ENCODE data around the gene ISYNA1.
A peak's percentile ranks its signal among the peaks of the same experiment; 100 is the strongest.

Gene ISYNA1

DNA sequence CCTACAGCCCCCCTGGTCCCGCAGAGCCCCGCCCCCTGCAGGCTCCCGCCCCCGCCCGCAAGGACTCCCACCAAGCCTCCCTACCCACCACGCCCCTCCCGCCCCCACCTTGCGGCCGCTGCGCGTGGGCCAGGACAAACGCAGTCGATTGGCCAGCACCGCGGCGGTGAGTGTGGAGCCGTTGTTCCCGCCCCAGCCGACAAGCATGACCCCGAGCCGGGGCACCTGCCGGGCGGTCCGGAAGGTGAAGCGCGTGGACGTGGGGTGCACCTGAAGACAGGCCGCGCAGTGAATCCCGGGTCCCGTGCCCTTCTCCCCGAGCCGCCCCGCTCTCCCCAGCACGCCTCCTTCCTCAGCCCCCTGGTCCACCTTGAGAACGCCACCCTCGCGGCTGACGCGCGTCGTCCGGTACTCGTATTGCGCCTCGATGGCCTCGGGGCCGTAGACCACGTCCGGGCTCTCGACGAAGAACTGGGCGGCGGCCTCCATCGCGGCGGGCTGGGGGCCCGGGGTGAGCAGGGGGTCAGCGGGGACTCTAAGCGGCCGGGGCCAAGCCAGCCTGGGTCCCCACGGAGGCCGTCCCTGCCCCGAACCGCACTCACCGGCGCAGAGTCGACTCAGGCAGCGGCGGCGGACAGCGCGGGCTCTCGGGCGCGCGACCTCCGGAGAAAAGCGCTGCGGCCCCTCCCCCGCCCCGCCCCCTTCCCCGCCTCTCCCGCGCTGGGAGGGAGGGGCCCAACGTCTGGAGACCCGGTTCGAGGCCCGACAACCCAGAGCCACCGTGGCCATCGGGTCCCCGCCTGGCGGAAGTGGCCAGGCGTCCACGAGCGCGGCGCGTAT lies at the start of gene ISYNA1:
TSS of gene ISYNA1 (minus strand) at position 643 of the 840 bp plus-strand sequence. CDS start at position 489, 154 bp downstream.
- DNase-seq = no peak

DNA sequence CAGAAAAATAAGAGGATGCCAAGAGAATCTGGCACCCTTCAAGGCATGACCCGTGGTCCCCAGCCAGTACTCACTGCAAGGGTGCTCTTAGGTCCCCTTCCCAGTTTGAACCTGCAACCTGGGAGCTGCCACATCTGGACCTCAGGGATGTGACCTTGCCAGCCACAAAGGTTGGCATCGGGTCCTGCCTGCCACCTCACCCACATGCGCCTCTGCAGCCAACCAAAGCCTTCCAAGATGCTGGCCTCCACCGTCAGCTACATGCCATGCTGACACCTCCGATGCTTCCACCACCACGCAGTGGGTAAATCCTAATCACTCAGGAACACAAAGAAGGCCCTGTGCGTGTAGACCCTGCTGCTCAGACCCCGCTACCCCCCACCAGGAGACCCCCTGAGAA lies 48.8 kb upstream of the ISYNA1 start:
- DNase-seq = no peak

DNA sequence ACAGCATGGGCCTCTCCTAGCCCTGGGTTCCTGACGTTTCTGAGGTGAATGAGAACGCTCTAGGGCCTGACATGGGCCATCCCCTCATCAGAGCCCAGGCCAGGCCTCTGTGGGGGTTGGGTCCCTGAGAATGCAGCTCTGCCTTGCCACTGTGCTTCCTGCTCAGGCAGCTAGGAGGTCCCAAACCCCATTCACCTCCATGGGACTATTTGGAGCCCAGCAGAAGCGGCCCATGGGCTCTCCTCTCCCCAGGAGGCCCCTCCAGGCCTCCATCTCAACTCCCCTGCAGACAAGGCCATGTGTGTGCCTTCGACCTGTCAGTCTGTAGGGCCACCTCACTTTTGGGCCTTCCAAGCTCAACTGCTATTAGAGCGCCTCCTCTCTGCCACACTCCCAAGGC lies 47.1 kb upstream of the ISYNA1 start:
- no peak for DNase-seq

DNA sequence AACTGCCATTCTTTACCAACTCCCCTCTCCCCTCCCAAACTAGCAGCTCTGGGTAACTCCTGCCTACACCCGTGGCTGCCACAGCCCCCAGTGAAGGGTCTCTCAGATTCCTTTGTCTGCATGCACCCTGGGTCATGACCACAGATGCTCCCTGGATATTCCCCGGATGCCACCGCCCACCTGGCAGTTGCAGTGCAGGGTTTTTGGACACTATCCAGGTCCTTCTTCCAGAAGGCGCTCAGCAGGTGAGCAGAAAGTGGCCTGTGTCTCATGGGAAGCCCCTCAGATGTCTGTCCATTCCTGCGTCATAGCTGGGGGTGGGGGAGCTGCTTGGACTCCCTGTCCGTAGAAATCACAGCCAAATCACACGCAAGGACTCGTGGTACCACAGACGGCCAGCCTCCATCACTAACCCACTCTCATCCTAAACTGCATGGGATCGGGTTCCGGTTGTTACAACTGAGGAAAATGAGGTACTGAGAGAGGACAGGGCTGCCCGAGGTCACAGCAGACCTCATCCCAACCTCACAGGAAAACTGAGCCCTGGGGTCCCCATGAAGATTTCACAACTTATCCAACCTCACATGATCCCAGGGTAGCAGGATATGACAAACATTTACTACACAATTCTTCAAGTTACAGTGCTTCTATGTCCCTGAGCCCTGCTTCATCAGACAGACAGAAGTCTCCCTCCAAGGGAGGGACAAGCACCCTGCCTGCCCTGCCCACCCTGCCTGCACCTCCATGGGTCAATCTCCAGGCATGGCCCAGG lies 45.4 kb upstream of the ISYNA1 start:
- peak; percentile 60 for DNase-seq

DNA sequence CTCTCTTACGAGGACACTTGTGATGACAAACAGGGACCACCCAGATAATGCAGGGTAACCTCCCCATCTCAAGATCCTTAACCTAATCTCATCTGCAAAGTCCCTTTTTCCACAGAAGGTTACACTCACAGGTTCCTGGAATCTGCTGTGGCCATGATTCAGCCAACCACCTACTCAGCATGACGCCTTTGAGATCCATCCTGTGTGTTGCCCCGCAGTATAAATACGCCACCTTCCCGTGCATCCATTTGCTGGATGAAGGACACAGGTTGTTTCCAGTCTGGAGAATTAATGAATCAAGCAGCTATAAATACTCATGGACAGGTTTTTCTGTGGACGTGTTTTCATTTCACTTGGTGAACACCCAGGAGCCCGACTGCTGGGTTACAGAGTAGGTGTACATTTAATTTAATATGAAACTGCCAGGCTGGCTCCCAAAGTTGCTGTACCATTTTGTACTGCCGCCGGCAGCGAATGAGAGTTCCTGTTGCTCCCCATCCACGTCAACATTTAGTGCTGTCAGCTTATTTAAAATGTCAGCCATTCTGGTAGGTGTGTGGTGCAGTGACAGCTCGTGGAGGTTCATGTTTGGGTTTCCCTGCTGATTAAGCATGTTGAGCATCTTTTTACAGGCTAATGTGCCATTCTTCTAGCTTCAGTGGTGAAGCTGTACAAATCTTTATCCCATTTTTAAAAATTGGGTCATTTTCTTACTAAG lies 43.7 kb upstream of the ISYNA1 start:
- no peak for DNase-seq

DNA sequence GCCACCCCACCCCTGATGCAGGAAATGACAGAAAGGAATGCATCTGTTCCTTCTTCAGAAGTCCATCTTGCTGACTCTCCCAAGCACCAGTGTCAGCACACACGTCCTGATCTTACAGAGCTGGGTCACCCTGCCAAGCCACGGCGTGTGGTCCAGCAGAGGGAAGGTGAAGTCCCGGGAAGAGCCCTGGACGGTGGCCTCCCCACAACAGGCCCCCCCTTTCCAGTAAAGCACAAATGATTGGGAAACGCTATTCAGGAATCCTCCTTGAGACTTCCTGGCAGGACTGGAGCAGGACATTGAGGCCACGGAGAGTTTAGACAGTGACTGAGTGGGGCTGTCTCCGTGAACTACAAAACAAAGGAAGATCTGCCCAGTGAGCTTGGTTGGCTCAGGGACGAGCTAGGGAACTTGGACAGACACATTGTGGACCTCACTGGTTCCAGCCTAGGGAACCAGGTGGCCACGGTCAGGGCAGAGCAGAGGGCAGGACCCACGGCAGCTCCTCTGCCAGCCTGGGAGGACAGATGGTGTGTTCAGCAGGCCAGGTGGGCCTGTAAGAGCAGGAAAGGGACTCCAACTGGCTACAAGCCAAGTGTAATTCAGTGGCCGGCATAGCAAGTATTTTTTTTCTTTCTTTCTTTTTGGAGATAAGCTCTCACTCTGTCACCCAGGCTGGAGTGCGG lies 42.2 kb upstream of the ISYNA1 start:
- peak; percentile 83 for DNase-seq

DNA sequence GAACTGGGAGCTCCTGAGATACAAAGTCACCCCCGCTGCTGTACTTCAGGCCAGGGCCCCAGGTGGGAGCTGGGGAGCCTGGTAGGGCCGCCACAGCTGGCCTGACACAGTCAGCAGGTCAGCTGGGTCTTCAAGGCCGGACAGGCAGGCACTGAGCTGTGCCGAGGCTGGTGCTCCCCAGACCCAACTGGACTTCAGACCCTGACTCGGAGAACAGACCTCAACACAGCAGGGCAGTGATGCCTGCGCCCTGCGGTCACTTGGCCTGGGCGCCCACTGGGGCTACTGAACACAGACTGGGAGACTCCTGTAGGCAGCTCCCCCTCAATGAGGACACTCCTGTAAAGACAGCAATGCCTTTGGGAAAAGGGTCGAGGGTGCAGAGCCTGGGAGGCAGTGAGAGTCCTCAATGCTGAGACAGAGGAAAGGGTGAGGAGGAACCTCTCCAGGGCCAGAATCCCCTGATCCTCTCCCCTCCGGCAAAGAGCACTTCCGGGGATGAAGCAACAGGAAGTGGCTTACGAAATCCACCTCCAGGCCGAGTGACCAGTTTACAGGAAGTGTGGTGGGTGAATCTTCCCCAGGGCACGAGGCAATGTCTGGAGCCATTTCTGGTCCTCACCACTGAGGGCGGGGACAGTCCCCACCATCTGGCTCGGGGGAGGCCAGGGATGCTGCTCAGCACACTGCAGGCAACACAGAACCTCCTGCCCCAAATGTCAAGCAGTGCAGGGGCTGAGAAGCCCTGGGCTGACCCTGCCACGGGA lies 40.8 kb upstream of the ISYNA1 start:
- no peak for DNase-seq

DNA sequence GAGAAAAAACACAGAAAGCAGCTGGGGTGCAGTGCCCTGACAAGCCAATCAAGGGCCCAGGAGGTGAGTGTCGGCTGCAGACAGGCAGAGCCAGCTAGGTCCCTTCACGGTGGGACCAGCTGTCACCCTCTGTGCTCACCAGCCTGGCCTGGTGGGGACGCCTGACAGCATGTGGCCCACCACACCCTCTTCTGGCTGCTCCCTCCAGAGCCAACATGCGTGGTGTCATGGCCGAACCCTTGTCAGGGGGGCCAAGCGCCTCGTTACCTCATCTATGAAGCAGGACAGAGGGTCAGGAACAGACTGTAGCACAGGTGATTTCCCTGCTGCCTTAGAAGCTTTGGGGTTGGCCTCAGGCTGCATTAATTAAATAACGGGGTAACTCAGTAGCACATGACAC lies 40.0 kb upstream of the ISYNA1 start:
- DNase-seq = peak; percentile 64

DNA sequence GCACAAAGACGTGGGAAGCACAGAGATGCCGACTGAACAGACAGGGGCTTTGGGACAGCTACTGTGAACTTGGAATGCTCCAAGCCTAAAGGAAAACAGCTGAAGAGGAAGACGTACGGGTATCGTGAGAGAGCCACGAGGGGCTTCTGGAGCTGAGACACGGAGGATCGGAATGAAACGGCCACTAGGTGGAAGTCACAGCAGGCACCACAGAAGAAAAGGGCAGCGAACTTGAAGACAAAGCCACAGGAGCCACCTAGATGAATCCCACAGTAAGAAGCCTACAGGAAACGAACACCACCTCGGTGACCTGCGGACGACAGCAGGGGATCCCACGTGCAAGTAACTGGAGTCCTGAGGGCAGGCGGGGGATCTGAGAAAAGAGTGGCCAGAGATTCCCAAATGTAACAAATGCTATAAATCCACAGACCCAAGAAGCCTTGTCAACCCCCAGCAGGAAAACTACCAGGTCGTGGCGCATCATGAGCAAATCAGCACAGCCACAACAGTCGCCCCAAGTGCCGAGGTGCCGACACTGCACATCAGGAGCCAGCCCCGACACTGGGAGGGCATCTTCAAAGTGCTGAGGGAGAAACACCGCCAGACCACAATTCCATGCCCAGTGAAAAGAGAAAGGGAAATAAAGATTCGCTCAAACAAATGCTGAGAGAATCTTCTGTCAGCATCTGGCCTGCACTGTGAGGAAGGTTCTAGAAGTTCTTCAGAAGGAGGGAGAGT lies 39.3 kb upstream of the ISYNA1 start:
- DNase-seq = no peak

DNA sequence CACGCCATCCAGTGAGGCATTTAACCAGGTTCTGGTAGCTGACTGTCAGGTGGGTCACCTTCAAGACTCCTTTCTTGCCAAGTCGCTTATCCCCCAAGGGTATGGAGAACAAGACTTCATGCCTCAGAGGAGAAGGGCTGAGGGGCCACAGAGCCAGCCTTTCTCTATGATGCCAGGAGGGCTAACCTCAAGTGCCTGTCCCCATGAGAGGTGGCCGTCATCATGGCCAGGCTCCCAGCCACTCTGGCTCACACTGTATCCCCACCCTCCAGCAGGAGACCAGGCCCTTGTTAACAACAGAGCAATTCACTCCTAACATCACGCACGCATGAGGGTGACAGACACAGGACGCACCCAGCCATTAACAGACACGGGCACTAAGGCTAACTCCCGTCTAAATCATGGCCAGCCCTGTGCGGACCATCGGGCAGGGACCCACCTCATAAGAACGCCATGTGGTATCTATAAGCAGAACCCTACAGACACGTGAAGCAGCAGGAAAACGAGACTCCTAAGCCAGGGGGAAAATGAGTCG lies 38.6 kb upstream of the ISYNA1 start:
- DNase-seq = no peak

DNA sequence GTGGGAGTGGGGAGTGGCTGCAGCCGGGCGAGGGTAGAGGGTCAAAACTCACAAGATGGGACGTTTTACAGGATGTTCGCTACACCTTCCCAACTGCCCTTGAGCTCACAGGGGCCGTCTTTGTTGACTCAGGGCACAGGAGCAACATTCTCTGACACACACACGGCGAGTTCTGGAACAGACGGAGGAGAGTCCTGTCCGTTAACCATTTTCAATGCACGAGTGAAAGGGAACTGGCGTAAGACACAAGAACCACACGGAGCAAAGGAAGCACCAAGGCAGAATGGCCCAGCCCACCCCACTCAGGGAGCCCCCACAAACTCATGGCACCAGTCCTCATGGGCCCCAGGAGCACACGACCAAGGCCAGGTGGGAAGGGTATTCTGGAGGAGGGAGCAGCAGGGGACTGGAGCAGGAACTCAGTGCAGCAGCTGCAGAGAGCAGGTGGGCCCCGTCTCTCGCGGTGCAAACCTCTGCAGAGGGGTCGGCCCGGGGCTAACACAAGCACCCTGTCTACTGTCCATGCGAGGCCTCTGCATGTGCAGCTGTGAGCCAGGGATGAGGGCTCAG lies 37.9 kb upstream of the ISYNA1 start:
- no peak for DNase-seq

DNA sequence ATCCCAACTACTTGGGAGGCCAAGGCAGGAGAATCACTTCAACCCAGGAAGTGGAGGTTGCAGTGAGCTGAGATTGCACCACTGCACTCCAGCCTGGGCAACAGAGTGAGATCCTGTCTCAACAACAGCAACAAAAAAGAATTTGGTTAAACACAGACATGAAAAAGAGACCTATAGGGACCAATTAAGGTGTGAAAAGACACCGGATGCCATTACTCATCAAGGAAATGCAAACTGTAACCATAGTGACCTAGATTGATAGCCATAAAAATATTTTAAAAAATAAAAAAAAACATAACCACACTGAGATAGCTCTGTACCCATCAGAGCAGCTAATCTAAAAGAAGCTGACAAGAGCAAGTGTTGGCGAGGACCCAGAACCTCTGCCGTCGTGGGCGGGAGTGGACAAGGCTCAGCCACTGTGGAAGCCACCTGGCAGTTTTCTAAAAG lies 37.1 kb upstream of the ISYNA1 start:
- no peak for DNase-seq

DNA sequence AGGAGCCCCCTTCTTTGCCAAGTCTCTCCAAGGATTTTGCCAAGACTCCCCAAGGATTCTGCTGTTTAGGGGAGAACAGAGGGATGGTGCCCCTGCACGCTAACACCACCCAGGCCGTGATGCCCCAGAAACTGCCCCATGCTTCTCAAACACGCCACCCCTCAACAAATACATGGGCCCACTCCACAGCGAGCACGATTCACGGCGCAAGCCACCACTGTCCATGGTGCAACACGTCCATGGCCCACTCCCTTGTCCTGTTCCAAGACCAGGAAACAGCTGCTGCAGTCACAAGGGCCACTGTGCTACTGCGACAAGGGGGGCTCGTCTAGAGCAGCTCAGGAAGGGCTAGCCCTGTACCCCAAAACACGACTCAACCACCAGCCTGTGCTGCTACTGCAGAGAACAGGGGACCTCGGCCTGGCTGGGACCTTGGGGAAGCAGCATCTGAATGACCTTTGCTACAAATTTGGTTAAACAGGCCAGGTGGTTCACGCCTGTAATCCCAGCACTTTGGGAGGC lies 36.5 kb upstream of the ISYNA1 start:
- DNase-seq = no peak

DNA sequence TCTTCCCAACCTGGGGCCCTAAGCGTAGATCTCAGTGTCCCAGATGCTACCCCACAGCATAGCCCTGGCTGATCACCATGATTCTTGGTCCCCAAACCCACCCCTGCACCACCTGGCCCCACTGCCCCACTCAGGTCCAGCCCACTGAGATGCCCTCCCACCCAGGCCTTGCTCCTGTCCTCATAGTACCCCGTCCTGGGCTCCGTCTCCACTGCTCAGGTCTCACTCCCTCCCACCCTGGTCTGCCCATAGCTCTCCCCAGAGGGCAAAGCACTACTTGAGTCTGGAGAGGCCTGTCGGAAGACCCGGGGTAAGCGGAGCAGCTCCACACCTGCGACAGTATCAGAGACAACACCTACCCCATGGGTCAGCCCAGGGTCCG lies 35.8 kb upstream of the ISYNA1 start:
- no peak for DNase-seq

DNA sequence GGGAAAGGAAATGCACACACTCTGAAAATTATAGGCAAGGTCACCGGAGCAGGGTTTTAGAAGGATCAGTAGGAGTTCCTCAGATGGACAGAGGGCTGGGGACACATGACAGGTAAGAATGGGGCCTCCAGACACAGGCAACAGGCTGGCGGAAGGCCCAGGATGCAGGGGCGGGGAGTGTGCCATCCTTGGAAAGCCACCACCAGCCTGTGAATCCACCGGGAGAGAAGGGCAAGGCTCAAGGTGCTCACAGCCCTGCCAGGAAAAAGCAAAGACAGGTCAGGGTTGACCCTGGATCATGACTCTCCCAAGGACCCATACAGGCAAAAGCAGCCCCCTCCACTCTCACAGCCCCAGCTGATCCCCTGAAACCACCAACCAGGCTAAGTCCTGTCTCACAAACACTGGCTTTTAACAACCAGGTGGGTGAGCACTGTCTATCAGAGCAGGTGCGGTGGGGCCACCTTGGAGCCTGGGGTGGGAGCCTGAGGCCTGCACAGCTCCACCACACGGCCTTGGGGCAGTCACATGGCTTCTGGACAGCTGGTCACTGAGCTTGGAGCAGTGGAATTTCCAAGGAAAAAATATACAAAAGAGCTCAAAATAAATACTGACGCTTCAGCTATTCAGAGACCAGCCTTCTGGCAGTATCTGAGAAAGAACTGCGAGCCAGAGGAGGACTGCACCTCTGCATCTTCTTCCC lies 35.2 kb upstream of the ISYNA1 start:
- no peak for DNase-seq

DNA sequence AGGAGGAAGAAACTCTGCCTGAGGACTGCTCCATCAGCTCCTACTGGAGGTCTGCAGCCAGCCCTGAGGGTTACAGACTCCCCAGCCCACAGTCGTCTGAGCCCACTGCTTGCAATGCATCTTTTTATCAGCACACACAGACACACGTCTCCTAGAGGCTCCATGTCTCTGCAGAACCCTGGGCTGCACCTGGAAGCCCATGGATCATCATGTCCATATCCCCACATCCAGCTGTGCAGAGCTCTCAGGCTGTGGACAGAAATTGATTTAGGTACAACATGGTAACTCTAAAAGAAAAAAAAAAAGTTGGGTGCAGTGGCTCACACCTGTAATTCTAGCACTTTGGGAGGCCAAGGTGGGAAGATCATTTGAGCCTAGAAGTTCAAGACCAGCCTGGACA lies 32.9 kb upstream of the ISYNA1 start:
- no peak for DNase-seq

DNA sequence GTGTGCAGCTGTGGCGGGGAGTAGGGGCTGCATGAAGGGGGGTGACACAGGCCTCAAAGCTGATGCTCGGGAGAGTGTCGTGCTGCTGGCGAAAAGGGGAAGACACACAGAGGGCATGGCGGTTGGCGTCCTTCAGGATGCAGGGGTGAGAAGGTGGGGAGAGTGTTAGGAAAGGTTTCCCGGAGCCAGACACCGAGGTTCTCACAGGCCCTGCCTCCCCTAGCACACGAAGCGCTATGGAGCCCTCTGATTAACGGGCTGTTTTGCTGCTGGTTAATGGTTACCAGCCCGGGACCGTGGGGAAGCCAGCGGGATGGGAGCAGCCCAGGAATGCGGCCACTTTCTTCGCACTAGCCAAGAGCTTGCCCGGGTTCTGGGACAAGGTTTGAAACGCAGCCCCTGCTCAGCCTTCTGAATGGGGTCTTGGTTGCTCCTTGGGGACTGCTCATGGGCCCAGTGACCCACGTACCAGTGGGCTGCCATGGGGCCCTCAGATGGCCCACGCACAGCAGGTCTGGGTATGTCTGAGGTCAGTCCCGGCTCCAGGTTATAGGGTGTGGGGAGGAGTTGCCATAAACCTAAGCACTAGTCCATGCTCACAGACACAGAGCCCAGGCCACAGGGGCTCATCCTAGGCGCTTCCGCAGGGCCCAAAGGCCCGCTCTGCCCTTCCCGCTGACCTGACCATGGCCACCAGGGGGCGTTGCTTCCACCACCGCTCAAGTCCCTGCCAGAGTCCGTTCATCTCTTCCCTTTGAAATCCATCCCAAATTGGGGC lies 31.3 kb upstream of the ISYNA1 start:
- DNase-seq = no peak

DNA sequence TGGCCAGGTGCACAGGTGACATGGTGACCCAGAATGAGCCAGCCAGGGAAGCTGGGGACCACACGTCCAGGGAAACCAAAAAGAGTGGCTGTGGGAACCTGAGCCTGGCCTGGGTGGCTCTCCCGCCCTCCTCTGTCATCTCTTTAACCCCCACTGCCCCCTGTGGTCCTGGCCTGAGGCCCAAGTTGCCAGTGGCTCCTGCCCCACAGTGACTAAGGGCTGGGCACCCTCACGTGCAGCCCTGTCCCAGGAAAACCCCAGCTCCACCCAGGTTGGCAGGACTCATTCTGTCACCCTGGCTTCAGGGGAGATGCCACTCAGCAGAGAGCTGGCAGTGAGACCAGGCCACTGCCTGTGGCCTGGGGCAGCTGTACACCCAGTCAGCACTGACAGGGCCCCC lies 30.6 kb upstream of the ISYNA1 start:
- no peak for DNase-seq

DNA sequence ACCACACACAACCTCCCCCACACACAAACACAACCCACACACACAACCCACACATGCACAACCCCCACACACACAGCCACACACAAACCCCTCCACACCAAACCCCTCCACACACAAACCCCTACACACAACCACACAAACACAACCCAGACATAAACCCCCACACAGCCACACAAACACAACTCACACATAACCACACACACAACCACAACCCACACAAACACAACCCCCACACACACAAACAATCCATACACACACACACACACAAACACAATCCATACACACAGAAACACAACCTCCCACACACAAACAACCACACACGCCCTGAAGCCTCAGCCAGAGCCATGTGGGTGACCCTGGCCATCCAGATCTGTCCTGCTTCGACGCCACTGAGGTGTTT lies 30.0 kb upstream of the ISYNA1 start:
- no peak for DNase-seq

Measured in NCI-H524 treated with DMSO at 0.1 percent for 48 hours (cell line).